NCI-H2081 treated with DMSO at 0.1 percent for 48 hours (cell line): Measurements from ENCODE around the gene WDR48.

Experiments used
- DNase-seq: peaks from one replicate; lab custom pipeline; 2025; lab: John Stamatoyannopoulos, UW

Gene WDR48

GRCh38 chr3:39124876-39125840 is 73.3 kb downstream of the WDR48 start:
- no peak for DNase-seq

- DNase-seq: no peak
Measured at GRCh38 chr3:39125841-39126500, 74.2 kb downstream of the WDR48 start.

- DNase-seq: no peak
Measured at GRCh38 chr3:39126532-39127071, 74.8 kb downstream of the WDR48 start.

- DNase-seq: no peak
Measured at GRCh38 chr3:39127269-39127907, 75.6 kb downstream of the WDR48 start.

- no peak for DNase-seq
Measured at GRCh38 chr3:39127908-39128304, 76.1 kb downstream of the WDR48 start.

GRCh38 chr3:39128951-39129350 is 77.1 kb downstream of the WDR48 start:
- no peak for DNase-seq

- DNase-seq: no peak
Measured at GRCh38 chr3:39130026-39130425, 78.2 kb downstream of the WDR48 start.

GRCh38 chr3:39130693-39131265 is 79.0 kb downstream of the WDR48 start:
- DNase-seq: no peak

- DNase-seq: no peak
Measured at GRCh38 chr3:39132096-39133092, 80.6 kb downstream of the WDR48 start.

GRCh38 chr3:39133093-39133490 is 81.3 kb downstream of the WDR48 start:
- no peak for DNase-seq

- no peak for DNase-seq
Measured at GRCh38 chr3:39133822-39134221, 82.0 kb downstream of the WDR48 start.

- DNase-seq: no peak
Measured at GRCh38 chr3:39134305-39134704, 82.5 kb downstream of the WDR48 start.

- DNase-seq: no peak
Measured at GRCh38 chr3:39135170-39135805, 83.5 kb downstream of the WDR48 start.

- DNase-seq: no peak
Measured at GRCh38 chr3:39136533-39137434, 85.0 kb downstream of the WDR48 start.

- DNase-seq: no peak
Measured at GRCh38 chr3:39137435-39137936, 85.7 kb downstream of the WDR48 start.

- no peak for DNase-seq
Measured at GRCh38 chr3:39137991-39138803, 86.4 kb downstream of the WDR48 start.

- no peak for DNase-seq
Measured at GRCh38 chr3:39138804-39139415, 87.1 kb downstream of the WDR48 start.

GRCh38 chr3:39139442-39139841 is 87.6 kb downstream of the WDR48 start:
- DNase-seq: no peak
